Neural cell (in vitro differentiated cells): ENCODE measurements around the gene BCL2. TPM values are rescaled to one million over a fixed set of nuclear protein-coding genes. Genes with fewer than 3 reads are reported as not detected.

Source experiments
- H2AFZ ChIP-seq: fragments of 200-600, 300-800 bp; sonication (generic), shearing (Covaris generic); 2 replicates; pipeline ENCODE4 v1.6.0; 2014; ENCODE audit warnings: low read depth, mild to moderate bottlenecking, antibody characterized with exemption, low read length, moderate library complexity
- H3F3A ChIP-seq: fragments of 200-600 bp; shearing (Covaris generic); 2 replicates; pipeline ENCODE4 v1.6.1; 2016; ENCODE audit warnings: mild to moderate bottlenecking, moderate library complexity, mixed read lengths, antibody characterized with exemption, low read length; ENCODE audit not compliant: insufficient read depth, poor library complexity, severe bottlenecking
- H3K27ac ChIP-seq: fragments of 200-600, 300-800 bp; sonication (generic), shearing (Covaris generic); 2 replicates; pipeline ENCODE4 v1.5.1; 2014; ENCODE audit warnings: mild to moderate bottlenecking, low read length, moderate library complexity
- H3K27me3 ChIP-seq: fragments of 300-800, 200-600 bp; sonication (generic), shearing (Covaris generic); 2 replicates; pipeline ENCODE4 v1.6.0; 2014; ENCODE audit warnings: mild to moderate bottlenecking, low read depth, low read length, moderate library complexity; ENCODE audit not compliant: insufficient read depth
- H3K36me3 ChIP-seq: fragments of 300-800, 200-600 bp; sonication (generic), shearing (Covaris generic); 2 replicates; pipeline ENCODE4 v1.5.1; 2014; ENCODE audit warnings: mild to moderate bottlenecking, antibody characterized with exemption, low read length, moderate library complexity; ENCODE audit not compliant: insufficient read depth
- H3K4me2 ChIP-seq: fragments of 300-800, 200-600 bp; sonication (generic), shearing (Covaris generic); 2 replicates; pipeline ENCODE4 v1.6.0; 2014; ENCODE audit warnings: mild to moderate bottlenecking, low read length
- H3K4me3 ChIP-seq: fragments of 300-800, 200-600 bp; sonication (generic), shearing (Covaris generic); 2 replicates; pipeline ENCODE4 v1.5.1; 2014; ENCODE audit warnings: mild to moderate bottlenecking, low read length, moderate library complexity
- H3K79me2 ChIP-seq: fragments of 200-600 bp; shearing (Covaris generic); replicated peaks from 2 replicates; pipeline ENCODE4 v1.6.0; 2014; ENCODE audit warnings: mild to moderate bottlenecking, low read length, moderate library complexity; ENCODE audit not compliant: insufficient read depth
- H3K9ac ChIP-seq: fragments of 300-800, 200-600 bp; sonication (generic), shearing (Covaris generic); 2 replicates; pipeline ENCODE4 v1.6.1; 2016; ENCODE audit warnings: mild to moderate bottlenecking, low read length, mixed read lengths
- H3K9me2 ChIP-seq: fragments of 200-600 bp; shearing (Covaris generic); 2 replicates; pipeline ENCODE4 v1.6.1; 2016; ENCODE audit warnings: mild to moderate bottlenecking, low read length, mixed read lengths; ENCODE audit not compliant: insufficient read depth
- H3K9me3 ChIP-seq: fragments of 200-600, 300-800 bp; sonication (generic), shearing (Covaris generic); 2 replicates; pipeline ENCODE4 v1.6.1; 2016; ENCODE audit warnings: mild to moderate bottlenecking, mixed run types, low read length, moderate library complexity, mixed read lengths
- H4K20me1 ChIP-seq: fragments of 200-600 bp; shearing (Covaris generic); 2 replicates; pipeline ENCODE4 v1.6.1; 2016; ENCODE audit warnings: mild to moderate bottlenecking, mixed run types; ENCODE audit not compliant: insufficient read depth
- CTCF ChIP-seq: fragments of 450-650 bp; IDR thresholded peaks from 2 replicates; pipeline ENCODE4 v1.5.1; 2014; ENCODE audit warnings: antibody characterized with exemption, mild to moderate bottlenecking, moderate library complexity; ENCODE audit not compliant: poor library complexity, severe bottlenecking
- EP300 ChIP-seq: fragments of 450-650 bp; conservative IDR thresholded peaks from 2 replicates; pipeline ENCODE4 v1.6.1; 2014; ENCODE audit warnings: antibody characterized with exemption, mild to moderate bottlenecking, moderate library complexity; ENCODE audit not compliant: poor library complexity, severe bottlenecking
- EZH2 ChIP-seq: fragments of 200-600, 300-800 bp; shearing (Covaris generic), sonication (generic); IDR thresholded peaks from 2 replicates; pipeline ENCODE4 v1.6.1; 2014; ENCODE audit warnings: antibody characterized with exemption, low read length, borderline replicate concordance, mild to moderate bottlenecking; ENCODE audit not compliant: insufficient read depth, poor library complexity, severe bottlenecking
- MXI1 ChIP-seq: fragments of 450-650 bp; conservative IDR thresholded peaks from 2 replicates; pipeline ENCODE4 v1.6.1; 2014; ENCODE audit warnings: antibody characterized with exemption, mild to moderate bottlenecking; ENCODE audit not compliant: poor library complexity, severe bottlenecking
- POLR2AphosphoS5 ChIP-seq: IDR thresholded peaks from 2 replicates; pipeline ENCODE4 v1.6.1; 2012
- RAD21 ChIP-seq: fragments of 450-650 bp; conservative IDR thresholded peaks from 2 replicates; pipeline ENCODE4 v1.6.1; 2014; ENCODE audit warnings: antibody characterized with exemption, mild to moderate bottlenecking, moderate library complexity
- SMC3 ChIP-seq: fragments of 450-650 bp; conservative IDR thresholded peaks from 2 replicates; pipeline ENCODE4 v1.6.1; 2014; ENCODE audit warnings: antibody characterized with exemption, mild to moderate bottlenecking, moderate library complexity; ENCODE audit not compliant: poor library complexity
- TAF1 ChIP-seq: IDR thresholded peaks from 2 replicates; pipeline ENCODE4 v1.6.1; 2012; ENCODE audit warnings: low read depth
- polyA plus RNA-seq: library from polyadenylated mRNA; depleted of rRNA; stranded (reverse); fragments of >200 nt; gene quantifications from 2 replicates; pipeline ENCODE4 v1.2.3, GENCODE V29; 2014
- TF ChIP-seq, protein P1 (sequence below): IDR thresholded peaks from 2 replicates; pipeline ENCODE4 v1.6.1; 2012; ENCODE audit warnings: borderline replicate concordance

BCL2 gene
- polyA plus RNA-seq, 1 donor from 2014 or later: 3.4 TPM

DNA sequence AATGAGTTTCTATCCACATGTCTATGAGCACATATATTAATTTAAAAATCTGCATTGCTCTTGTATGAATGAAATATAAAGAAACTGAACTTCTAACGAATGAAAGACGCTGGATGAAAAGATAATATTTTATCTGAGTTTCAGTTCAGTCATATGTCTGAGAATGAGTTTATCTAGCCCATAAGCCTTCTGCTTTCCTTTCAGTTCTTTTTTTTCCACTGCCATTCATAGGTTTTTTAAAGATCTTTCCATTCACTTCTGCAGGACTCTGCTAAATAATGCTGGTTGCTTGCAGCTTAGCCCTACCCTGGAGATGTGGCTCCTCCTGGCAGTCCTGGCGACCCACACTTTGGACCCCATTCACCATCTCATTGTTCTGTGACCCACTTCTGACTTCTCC, 109.0 kb downstream of the BCL2 start:
- Histone ChIP-seq H3K9ac (no peak overlapping the region), H2AFZ (no peak overlapping the region), H3K9me2 (no peaks in the 10 kb centered on the region), H4K20me1 (no peaks in the 10 kb centered on the region), H3F3A (no peaks in the 10 kb centered on the region), H3K4me3 (no peak overlapping the region), H3K79me2 (no peaks in the 10 kb centered on the region), H3K36me3 (no peaks in the 10 kb centered on the region), H3K27ac (no peak overlapping the region), H3K9me3 (no peaks in the 10 kb centered on the region), H3K27me3 (no peaks in the 10 kb centered on the region), H3K4me2 (no peak overlapping the region)
- TF ChIP-seq SMC3 (no peak), EZH2 (no peak), RAD21 (no peak), CTCF (no peak), POLR2AphosphoS5 (no peak), EP300 (no peak), MXI1 (no peak), TAF1 (no peak)
- TF ChIP-seq, protein P1, sequence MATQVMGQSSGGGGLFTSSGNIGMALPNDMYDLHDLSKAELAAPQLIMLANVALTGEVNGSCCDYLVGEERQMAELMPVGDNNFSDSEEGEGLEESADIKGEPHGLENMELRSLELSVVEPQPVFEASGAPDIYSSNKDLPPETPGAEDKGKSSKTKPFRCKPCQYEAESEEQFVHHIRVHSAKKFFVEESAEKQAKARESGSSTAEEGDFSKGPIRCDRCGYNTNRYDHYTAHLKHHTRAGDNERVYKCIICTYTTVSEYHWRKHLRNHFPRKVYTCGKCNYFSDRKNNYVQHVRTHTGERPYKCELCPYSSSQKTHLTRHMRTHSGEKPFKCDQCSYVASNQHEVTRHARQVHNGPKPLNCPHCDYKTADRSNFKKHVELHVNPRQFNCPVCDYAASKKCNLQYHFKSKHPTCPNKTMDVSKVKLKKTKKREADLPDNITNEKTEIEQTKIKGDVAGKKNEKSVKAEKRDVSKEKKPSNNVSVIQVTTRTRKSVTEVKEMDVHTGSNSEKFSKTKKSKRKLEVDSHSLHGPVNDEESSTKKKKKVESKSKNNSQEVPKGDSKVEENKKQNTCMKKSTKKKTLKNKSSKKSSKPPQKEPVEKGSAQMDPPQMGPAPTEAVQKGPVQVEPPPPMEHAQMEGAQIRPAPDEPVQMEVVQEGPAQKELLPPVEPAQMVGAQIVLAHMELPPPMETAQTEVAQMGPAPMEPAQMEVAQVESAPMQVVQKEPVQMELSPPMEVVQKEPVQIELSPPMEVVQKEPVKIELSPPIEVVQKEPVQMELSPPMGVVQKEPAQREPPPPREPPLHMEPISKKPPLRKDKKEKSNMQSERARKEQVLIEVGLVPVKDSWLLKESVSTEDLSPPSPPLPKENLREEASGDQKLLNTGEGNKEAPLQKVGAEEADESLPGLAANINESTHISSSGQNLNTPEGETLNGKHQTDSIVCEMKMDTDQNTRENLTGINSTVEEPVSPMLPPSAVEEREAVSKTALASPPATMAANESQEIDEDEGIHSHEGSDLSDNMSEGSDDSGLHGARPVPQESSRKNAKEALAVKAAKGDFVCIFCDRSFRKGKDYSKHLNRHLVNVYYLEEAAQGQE: no peak

DNA sequence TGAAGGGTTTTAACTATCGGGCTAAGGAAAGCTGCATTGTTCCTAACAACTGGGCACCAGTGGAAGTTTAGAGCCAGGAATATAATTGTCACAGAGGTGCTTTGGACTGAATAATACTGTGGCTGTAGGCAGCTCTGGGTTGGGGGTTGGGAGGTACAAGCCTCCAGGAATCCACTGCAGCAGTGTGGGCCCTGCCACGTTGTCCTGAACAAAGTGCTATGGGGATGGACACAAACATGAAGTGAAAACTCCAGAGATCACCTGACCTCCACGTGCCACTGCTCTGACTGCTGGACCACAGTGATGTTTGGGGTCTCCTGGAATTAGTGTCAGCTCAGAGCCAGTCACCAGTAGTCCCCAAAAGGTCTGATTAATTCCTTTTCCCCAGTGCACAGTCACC, 110.9 kb downstream of the BCL2 start:
- Histone ChIP-seq H3K36me3 (no peaks in the 10 kb centered on the region), H3F3A (no peaks in the 10 kb centered on the region), H3K4me3 (no peak overlapping the region), H3K27ac (no peak overlapping the region), H4K20me1 (no peaks in the 10 kb centered on the region), H2AFZ (no peak overlapping the region), H3K9ac (no peak overlapping the region), H3K27me3 (no peaks in the 10 kb centered on the region), H3K4me2 (no peak overlapping the region), H3K9me2 (no peaks in the 10 kb centered on the region), H3K9me3 (no peaks in the 10 kb centered on the region), H3K79me2 (no peaks in the 10 kb centered on the region)
- TF ChIP-seq SMC3 (no peak), CTCF (no peak), MXI1 (no peak), RAD21 (no peak)
- TF ChIP-seq, protein P1: no peak
